GM12891 (cell line): ENCODE measurements around the gene ENTR1.

ENCODE experiments used
- PAX5 ChIP-seq: IDR thresholded peaks from 2 replicates; pipeline ENCODE4 v1.6.1; 2011; ENCODE audit warnings: low read length, moderate library complexity, mild to moderate bottlenecking; ENCODE audit not compliant: insufficient read depth, severe bottlenecking
- POLR2A ChIP-seq: IDR thresholded peaks from 2 replicates; pipeline ENCODE4 v1.6.1; 2011; ENCODE audit warnings: low read depth, low read length, control low read depth
- POLR2AphosphoS5 ChIP-seq: IDR thresholded peaks from 2 replicates; pipeline ENCODE4 v1.6.1; 2011; ENCODE audit warnings: low read depth, low read length, control low read depth
- POU2F2 ChIP-seq: IDR thresholded peaks from 2 replicates; pipeline ENCODE4 v1.6.1; 2011; ENCODE audit warnings: low read depth, mild to moderate bottlenecking, control low read depth, low read length, moderate library complexity
- SPI1 ChIP-seq: IDR thresholded peaks from 2 replicates; pipeline ENCODE4 v1.6.1; 2011; ENCODE audit warnings: low read depth, low read length, control low read depth
- TAF1 ChIP-seq: IDR thresholded peaks from 2 replicates; pipeline ENCODE4 v1.6.1; 2011; ENCODE audit warnings: low read depth, low read length, control low read depth

DNA sequence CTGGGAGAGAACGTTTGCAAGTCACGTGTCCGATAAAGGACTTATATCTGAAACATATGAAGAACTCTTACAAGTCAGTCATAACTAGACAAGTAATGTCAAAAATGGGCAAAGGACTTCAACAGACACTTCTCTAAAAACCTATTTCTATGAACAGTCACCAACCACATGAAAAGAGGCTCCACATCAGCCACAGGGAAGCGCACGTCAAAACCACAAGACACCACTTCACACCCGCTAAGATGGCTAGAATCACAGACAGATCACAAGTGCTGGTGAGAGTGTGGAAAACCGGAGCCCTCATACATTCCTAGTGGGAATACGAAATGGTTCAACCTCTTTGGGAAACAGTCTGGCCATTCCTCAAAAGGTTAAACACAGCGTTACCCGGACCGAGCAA, 25.4 kb downstream of the ENTR1 start:
- TF ChIP-seq POLR2AphosphoS5 (no peak), POLR2A (no peak), SPI1 (no peak), PAX5 (no peak), TAF1 (no peak), POU2F2 (no peak)
